IPS-11a (cell line): ENCODE measurements around the gene VPS25.
"Not testable (repeated sequence)": the region's sequence is repeated elsewhere in the genome, so short reads cannot be mapped to it uniquely, and the experiment has no call there.

Experiments
- H3K4me3 ChIP-seq: one replicate; pipeline ENCODE4 v1.5.1; 2013; ENCODE audit warnings: low read depth, low read length, control low read depth

VPS25 gene

GRCh38 chr17:42773290-42774035 lies at the start of gene VPS25:
TSS of gene VPS25 (plus strand) at chr17:42773449. CDS start at chr17:42773476, 27 bp downstream.
- peak within 1 kb of the TSS; percentile 98 for H3K4me3 ChIP-seq

GRCh38 chr17:42723636-42724035 lies 49.6 kb upstream of the VPS25 start:
- no peak overlapping the region for H3K4me3 ChIP-seq

- no peak overlapping the region for H3K4me3 ChIP-seq
Observed at GRCh38 chr17:42725143-42725542, 48.1 kb upstream of the VPS25 start.

GRCh38 chr17:42740699-42741098 lies 32.5 kb upstream of the VPS25 start:
- H3K4me3 ChIP-seq: no peak overlapping the region

- H3K4me3 ChIP-seq: not testable (repeated sequence)
Observed at GRCh38 chr17:42742916-42743315, 30.3 kb upstream of the VPS25 start.

GRCh38 chr17:42743595-42744282 lies 29.5 kb upstream of the VPS25 start:
- H3K4me3 ChIP-seq: peak overlapping the region; percentile 58

- H3K4me3 ChIP-seq: peak overlapping the region; percentile 58
Observed at GRCh38 chr17:42744283-42744805, 28.9 kb upstream of the VPS25 start.

- peak within 1 kb of the TSS; percentile 58 for H3K4me3 ChIP-seq
Observed at GRCh38 chr17:42744806-42745617, 28.2 kb upstream of the VPS25 start, which contains the start of gene EZH1. TSS of gene EZH1 (minus strand) at chr17:42745040. CDS start at chr17:42728941, 16,099 bp downstream.

- H3K4me3 ChIP-seq: no peak overlapping the region
Observed at GRCh38 chr17:42748202-42748907, 24.9 kb upstream of the VPS25 start.

- H3K4me3 ChIP-seq: no peak overlapping the region
Observed at GRCh38 chr17:42748908-42749798, 24.1 kb upstream of the VPS25 start.

GRCh38 chr17:42750739-42751344 lies 22.4 kb upstream of the VPS25 start:
- no peak overlapping the region for H3K4me3 ChIP-seq

GRCh38 chr17:42751628-42752027 lies 21.6 kb upstream of the VPS25 start:
- H3K4me3 ChIP-seq: no peak overlapping the region

- H3K4me3 ChIP-seq: no peak overlapping the region
Observed at GRCh38 chr17:42754782-42755181, 18.5 kb upstream of the VPS25 start.

GRCh38 chr17:42759982-42760651 lies 13.1 kb upstream of the VPS25 start:
- peak overlapping the region; percentile 41 for H3K4me3 ChIP-seq

- peak within 1 kb of the TSS; percentile 41 for H3K4me3 ChIP-seq
Observed at GRCh38 chr17:42760652-42761581, 12.3 kb upstream of the VPS25 start, which contains the start of gene RAMP2. TSS of gene RAMP2 (plus strand) at chr17:42761227. CDS start at chr17:42761262, 35 bp downstream.

- no peak overlapping the region for H3K4me3 ChIP-seq
Observed at GRCh38 chr17:42761638-42762037, 11.6 kb upstream of the VPS25 start.

- no peak overlapping the region for H3K4me3 ChIP-seq
Observed at GRCh38 chr17:42766124-42766523, 7.1 kb upstream of the VPS25 start.
